HEK293T (cell line): ENCODE results near the gene DENND2A.

Experiments
- CTCF ChIA-PET: fragments of 350-600 bp; formaldehyde crosslinking; extraction: SDS; loops from one replicate; lab custom pipeline; 2021; ENCODE audit warnings: antibody characterized with exemption, inconsistent platforms; lab: Yijun Ruan, JAX
- POLR2A ChIA-PET: fragments of 350-600 bp; formaldehyde crosslinking; extraction: SDS; loops from one replicate; lab custom pipeline; 2020; ENCODE audit warnings: antibody characterized with exemption, inconsistent platforms; lab: Yijun Ruan, JAX
- DNase-seq: peaks from one replicate; pipeline ENCODE4 v3.0.0; 2012; ENCODE audit warnings: mixed read lengths; ENCODE audit errors: extremely low spot score
- ARNT ChIP-seq: fragments of 450-650 bp; IDR thresholded peaks from 2 replicates; pipeline ENCODE4 v1.6.1; 2017; ENCODE audit warnings: mild to moderate bottlenecking
- BHLHE40 ChIP-seq: fragments of 450-650 bp; IDR thresholded peaks from 2 replicates; pipeline ENCODE4 v1.6.1; 2016; ENCODE audit warnings: mild to moderate bottlenecking, moderate library complexity, borderline replicate concordance
- CTBP1 ChIP-seq: fragments of 450-650 bp; IDR thresholded peaks from 2 replicates; pipeline ENCODE4 v1.6.1; 2016; ENCODE audit warnings: borderline replicate concordance
- ELF4 ChIP-seq: fragments of 450-650 bp; IDR thresholded peaks from 2 replicates; pipeline ENCODE4 v1.6.1; 2017; ENCODE audit warnings: antibody characterized with exemption
- FOXA1 ChIP-seq: fragments of 450-650 bp; IDR thresholded peaks from 2 replicates; pipeline ENCODE4 v1.6.1; 2016; ENCODE audit warnings: mild to moderate bottlenecking
- FOXK2 ChIP-seq: fragments of 450-650 bp; IDR thresholded peaks from 2 replicates; pipeline ENCODE4 v1.6.1; 2016; ENCODE audit warnings: mild to moderate bottlenecking
- FOXM1 ChIP-seq: fragments of 450-650 bp; IDR thresholded peaks from 2 replicates; pipeline ENCODE4 v1.6.1; 2017; ENCODE audit warnings: mild to moderate bottlenecking, borderline replicate concordance
- HDGF ChIP-seq: fragments of 450-650 bp; IDR thresholded peaks from 2 replicates; pipeline ENCODE4 v1.6.1; 2017; ENCODE audit warnings: antibody characterized with exemption, borderline replicate concordance
- L3MBTL2 ChIP-seq: fragments of 450-650 bp; conservative IDR thresholded peaks from 2 replicates; pipeline ENCODE4 v1.6.1; 2016; ENCODE audit warnings: mild to moderate bottlenecking
- LEF1 ChIP-seq: fragments of 450-650 bp; IDR thresholded peaks from 2 replicates; pipeline ENCODE4 v1.6.1; 2017; ENCODE audit warnings: mild to moderate bottlenecking, borderline replicate concordance
- NFRKB ChIP-seq: fragments of 450-650 bp; IDR thresholded peaks from 2 replicates; pipeline ENCODE4 v1.6.1; 2016; ENCODE audit warnings: mild to moderate bottlenecking, moderate library complexity
- SP1 ChIP-seq: fragments of 450-650 bp; IDR thresholded peaks from 2 replicates; pipeline ENCODE4 v1.6.1; 2017
- SUZ12 ChIP-seq: fragments of 450-650 bp; IDR thresholded peaks from 2 replicates; pipeline ENCODE4 v1.6.1; 2016; ENCODE audit warnings: mild to moderate bottlenecking
- TARDBP ChIP-seq: fragments of 450-650 bp; IDR thresholded peaks from 2 replicates; pipeline ENCODE4 v1.6.1; 2016
- ZNF384 ChIP-seq: fragments of 450-650 bp; IDR thresholded peaks from 2 replicates; pipeline ENCODE4 v1.6.1; 2016
- TF ChIP-seq, protein P1 (sequence below): fragments of 450-650 bp; IDR thresholded peaks from 2 replicates; pipeline ENCODE4 v1.6.1; 2016

DENND2A gene

GRCh38 chr7:140552240-140552679 lies 88.4 kb downstream of the DENND2A start:
- TF ChIP-seq CTBP1 (no peak), FOXA1 (no peak), LEF1 (no peak), HDGF (no peak), FOXK2 (no peak), BHLHE40 (no peak), SUZ12 (no peak), NFRKB (no peak), ZNF384 (no peak), TARDBP (no peak), L3MBTL2 (no peak), ARNT (no peak), ELF4 (no peak)
- TF ChIP-seq, protein P1, sequence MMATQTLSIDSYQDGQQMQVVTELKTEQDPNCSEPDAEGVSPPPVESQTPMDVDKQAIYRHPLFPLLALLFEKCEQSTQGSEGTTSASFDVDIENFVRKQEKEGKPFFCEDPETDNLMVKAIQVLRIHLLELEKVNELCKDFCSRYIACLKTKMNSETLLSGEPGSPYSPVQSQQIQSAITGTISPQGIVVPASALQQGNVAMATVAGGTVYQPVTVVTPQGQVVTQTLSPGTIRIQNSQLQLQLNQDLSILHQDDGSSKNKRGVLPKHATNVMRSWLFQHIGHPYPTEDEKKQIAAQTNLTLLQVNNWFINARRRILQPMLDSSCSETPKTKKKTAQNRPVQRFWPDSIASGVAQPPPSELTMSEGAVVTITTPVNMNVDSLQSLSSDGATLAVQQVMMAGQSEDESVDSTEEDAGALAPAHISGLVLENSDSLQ = no peak
- DNase-seq = no peak
- POLR2A ChIA-PET = no interaction called here
- CTCF ChIA-PET = interaction anchor here (0.8 kb wide), 1 partner anchor 34 kb away, joined by 4 read pairs; no protein-coding TSS in a partner anchor

- CTCF ChIA-PET = interaction anchor here (0.8 kb wide), 1 partner anchor 34 kb away, joined by 4 read pairs; no protein-coding TSS in a partner anchor
- POLR2A ChIA-PET = no interaction called here
- TF ChIP-seq, protein P1 = no peak
- no peak for TF ChIP-seq CTBP1
- no peak for TF ChIP-seq FOXK2
- no peak for TF ChIP-seq SP1
- TF ChIP-seq ELF4 = no peak
- no peak for TF ChIP-seq ZNF384
- TF ChIP-seq LEF1 = no peak
- TF ChIP-seq FOXM1 = no peak
- no peak for TF ChIP-seq HDGF
- no peak for TF ChIP-seq SUZ12
- TF ChIP-seq BHLHE40 = no peak
- no peak for TF ChIP-seq ARNT
- no peak for TF ChIP-seq NFRKB
- TF ChIP-seq FOXA1 = no peak
- TF ChIP-seq TARDBP = no peak
- TF ChIP-seq L3MBTL2 = no peak
- no peak for DNase-seq
Measured at GRCh38 chr7:140551355-140552239, 89.0 kb downstream of the DENND2A start.

GRCh38 chr7:140546947-140547346 lies 93.7 kb downstream of the DENND2A start:
- TF ChIP-seq ARNT (no peak), LEF1 (no peak), L3MBTL2 (no peak), FOXA1 (no peak), ZNF384 (no peak), HDGF (no peak), NFRKB (no peak), FOXM1 (no peak), SP1 (no peak)
- TF ChIP-seq, protein P1 = no peak
- ChIA-PET POLR2A (interaction anchor here (0.6 kb wide), 1 partner anchor 91 kb away, joined by 3 read pairs; no protein-coding TSS in a partner anchor), CTCF (no interaction called here)
- no peak for DNase-seq

GRCh38 chr7:140544388-140544826 lies 96.2 kb downstream of the DENND2A start:
- POLR2A ChIA-PET = no interaction called here
- CTCF ChIA-PET = interaction anchor here (0.7 to 0.9 kb wide), 2 partner anchors 10 to 131 kb away, joined by 3 read pairs; no protein-coding TSS in a partner anchor
- no peak for DNase-seq
- no peak for TF ChIP-seq ARNT
- no peak for TF ChIP-seq SP1
- no peak for TF ChIP-seq HDGF
- TF ChIP-seq TARDBP = no peak
- TF ChIP-seq ZNF384 = no peak
- no peak for TF ChIP-seq BHLHE40
- no peak for TF ChIP-seq FOXK2
- TF ChIP-seq CTBP1 = no peak
- TF ChIP-seq, protein P1 = no peak
- no peak for TF ChIP-seq ELF4
- no peak for TF ChIP-seq L3MBTL2
- no peak for TF ChIP-seq SUZ12
- no peak for TF ChIP-seq FOXA1

- TF ChIP-seq NFRKB (no peak), TARDBP (no peak), CTBP1 (no peak), ARNT (no peak), SUZ12 (no peak), L3MBTL2 (no peak), BHLHE40 (no peak), FOXA1 (no peak), LEF1 (no peak), ELF4 (no peak), SP1 (no peak), ZNF384 (no peak)
- TF ChIP-seq, protein P1 = no peak
- ChIA-PET CTCF (interaction anchor here (0.6 to 0.7 kb wide), 4 partner anchors 24 to 104 kb away, joined by 3 to 4 read pairs (median 3); no protein-coding TSS in a partner anchor), POLR2A (no interaction called here)
- no peak for DNase-seq
Measured at GRCh38 chr7:140542228-140542603, 98.4 kb downstream of the DENND2A start.
